H9 (cell line): ENCODE data around the gene DNAJA4. TPM values are rescaled to one million over a fixed set of nuclear protein-coding genes. Genes with fewer than 3 reads are reported as not detected.

Source experiments
- DNase-seq: peaks from one replicate; pipeline ENCODE4 v3.0.0-alpha.2; 2017
- H2AFZ ChIP-seq: one replicate; pipeline ENCODE4 v1.6.1; 2013; ENCODE audit warnings: mild to moderate bottlenecking, low read length, control low read depth, moderate library complexity
- H2AK5ac ChIP-seq: 2 replicates; pipeline ENCODE4 v1.6.1; 2013; ENCODE audit warnings: low read length, control low read depth, mixed read lengths; ENCODE audit not compliant: insufficient read length
- H2BK120ac ChIP-seq: one replicate; pipeline ENCODE4 v1.6.1; 2013; ENCODE audit warnings: low read depth, mild to moderate bottlenecking, low read length, control low read depth, inconsistent platforms; ENCODE audit not compliant: poor library complexity, severe bottlenecking
- H2BK12ac ChIP-seq: 2 replicates; pipeline ENCODE4 v1.6.1; 2013; ENCODE audit warnings: low read length, control low read depth, mixed read lengths, low read depth; ENCODE audit not compliant: insufficient read length
- H2BK15ac ChIP-seq: 2 replicates; pipeline ENCODE4 v1.6.1; 2013; ENCODE audit warnings: low read depth, low read length, control low read depth
- H2BK20ac ChIP-seq: one replicate; pipeline ENCODE4 v1.6.1; 2013; ENCODE audit warnings: low read depth, mild to moderate bottlenecking, low read length, control low read depth, inconsistent platforms; ENCODE audit not compliant: poor library complexity, severe bottlenecking
- H2BK5ac ChIP-seq: 2 replicates; pipeline ENCODE4 v1.6.1; 2013; ENCODE audit warnings: low read length, control low read depth, mixed read lengths; ENCODE audit not compliant: insufficient read length
- H3K14ac ChIP-seq: 2 replicates; pipeline ENCODE4 v1.6.1; 2013; ENCODE audit warnings: low read length, control low read depth; ENCODE audit not compliant: insufficient read depth
- H3K18ac ChIP-seq: 2 replicates; pipeline ENCODE4 v1.6.1; 2013; ENCODE audit warnings: low read depth, mild to moderate bottlenecking, mixed read lengths, low read length, control low read depth; ENCODE audit not compliant: insufficient read length
- H3K23ac ChIP-seq: 2 replicates; pipeline ENCODE4 v1.6.1; 2013; ENCODE audit warnings: low read length, control low read depth, mixed read lengths, low read depth; ENCODE audit not compliant: insufficient read length
- H3K23me2 ChIP-seq: 2 replicates; pipeline ENCODE4 v1.6.1; 2013; ENCODE audit warnings: low read depth, mild to moderate bottlenecking, mixed read lengths, low read length, control low read depth; ENCODE audit not compliant: insufficient read length, poor library complexity, severe bottlenecking
- H3K27ac ChIP-seq: 2 replicates; pipeline ENCODE4 v1.5.1; 2013; ENCODE audit warnings: low read length, control low read depth, mixed read lengths, low read depth; ENCODE audit not compliant: insufficient read length
- H3K27me3 ChIP-seq: 2 replicates; pipeline ENCODE4 v1.6.1; 2013; ENCODE audit warnings: low read length, control low read depth, inconsistent platforms; ENCODE audit not compliant: insufficient read depth
- H3K4ac ChIP-seq: 2 replicates; pipeline ENCODE4 v1.6.1; 2013; ENCODE audit warnings: low read depth, mild to moderate bottlenecking, control low read depth, inconsistent platforms, low read length, moderate library complexity
- H3K4me1 ChIP-seq: 2 replicates; pipeline ENCODE4 v1.6.1; 2013; ENCODE audit warnings: low read length, control low read depth, inconsistent platforms; ENCODE audit not compliant: insufficient read depth
- H3K4me2 ChIP-seq: 2 replicates; pipeline ENCODE4 v1.6.1; 2013; ENCODE audit warnings: low read length, control low read depth, mixed read lengths; ENCODE audit not compliant: insufficient read length, insufficient read depth
- H3K56ac ChIP-seq: 2 replicates; pipeline ENCODE4 v1.6.1; 2013; ENCODE audit warnings: low read depth, mild to moderate bottlenecking, mixed read lengths, low read length, control low read depth; ENCODE audit not compliant: insufficient read length
- H3K79me1 ChIP-seq: 2 replicates; pipeline ENCODE4 v1.6.1; 2013; ENCODE audit warnings: low read depth, mild to moderate bottlenecking, moderate library complexity, low read length, control low read depth, inconsistent platforms; ENCODE audit not compliant: insufficient read depth, poor library complexity, severe bottlenecking
- H3K79me2 ChIP-seq: 2 replicates; pipeline ENCODE4 v1.6.1; 2013; ENCODE audit warnings: low read length, control low read depth, inconsistent platforms; ENCODE audit not compliant: insufficient read depth
- H3K9ac ChIP-seq: 2 replicates; pipeline ENCODE4 v1.6.1; 2013; ENCODE audit warnings: low read length, control low read depth, mixed read lengths; ENCODE audit not compliant: insufficient read length; ENCODE audit errors: extremely low read depth
- H3K9me3 ChIP-seq: one replicate; pipeline ENCODE4 v1.6.1; 2013; ENCODE audit warnings: low read depth, low read length, inconsistent platforms; ENCODE audit not compliant: control insufficient read depth
- H3T11ph ChIP-seq: one replicate; pipeline ENCODE4 v1.6.1; 2013; ENCODE audit warnings: mild to moderate bottlenecking, low read length, control low read depth, inconsistent platforms
- H4K20me1 ChIP-seq: one replicate; pipeline ENCODE4 v1.6.1; 2013; ENCODE audit not compliant: control insufficient read depth, insufficient read length, insufficient read depth
- H4K5ac ChIP-seq: 2 replicates; pipeline ENCODE4 v1.6.1; 2013; ENCODE audit warnings: low read depth, mild to moderate bottlenecking, mixed read lengths, low read length, control low read depth; ENCODE audit not compliant: insufficient read length
- H4K8ac ChIP-seq: replicated peaks from 2 replicates; pipeline ENCODE4 v1.6.1; 2013; ENCODE audit warnings: low read length, control low read depth, mixed read lengths, low read depth; ENCODE audit not compliant: insufficient read length
- H4K91ac ChIP-seq: 2 replicates; pipeline ENCODE4 v1.6.1; 2013; ENCODE audit warnings: low read depth, mild to moderate bottlenecking, moderate library complexity, mixed read lengths, low read length, control low read depth; ENCODE audit not compliant: insufficient read length
- H3K27ac Mint-ChIP-seq, 3 experiments: 2 replicates in 2 of 3; 3 replicates in 1 of 3; pipeline ENCODE4 v1.8.0; 2020 to 2021; ENCODE audit warnings: mixed read lengths in 3 of 3, mild to moderate bottlenecking in 1 of 3, moderate library complexity in 1 of 3
- H3K27me3 Mint-ChIP-seq: 2 replicates; pipeline ENCODE4 v1.8.0; 2021; ENCODE audit warnings: low read depth, mild to moderate bottlenecking, moderate library complexity, mixed read lengths
- H3K36me3 Mint-ChIP-seq, 3 experiments: 2 replicates in 2 of 3; 3 replicates in 1 of 3; pipeline ENCODE4 v1.8.0; 2020 to 2021; ENCODE audit warnings: low read depth in 3 of 3, mixed read lengths in 3 of 3; ENCODE audit not compliant: insufficient read depth in 1 of 3
- H3K4me1 Mint-ChIP-seq, 2 experiments: 2 replicates each; pipeline ENCODE4 v1.8.0; 2020; ENCODE audit warnings: mixed read lengths in 2 of 2
- H3K4me3 Mint-ChIP-seq, 2 experiments: 2 replicates in 1 of 2; 3 replicates in 1 of 2; pipeline ENCODE4 v1.8.0; 2020 to 2021; ENCODE audit warnings: mild to moderate bottlenecking in 2 of 2, mixed read lengths in 2 of 2, moderate library complexity in 1 of 2
- H3K9me3 Mint-ChIP-seq, 2 experiments: 2 replicates in 1 of 2; 3 replicates in 1 of 2; pipeline ENCODE4 v1.8.0; 2020; ENCODE audit warnings: mild to moderate bottlenecking in 2 of 2, mixed read lengths in 2 of 2, moderate library complexity in 1 of 2
- CTCF ChIP-seq: fragments of 200-600 bp; sonication (generic); conservative IDR thresholded peaks from 3 replicates; pipeline ENCODE4 v1.8.0; 2021; ENCODE audit warnings: antibody characterized with exemption, mild to moderate bottlenecking
- WGBS: extraction: QIAGEN DNeasy Blood & Tissue Kit; methylation state at CpG from one replicate; pipeline ENCODE4 v1.1.7; 2013; ENCODE audit warnings: missing lambda C conversion rate, low lambda C conversion rate, mixed read lengths; ENCODE audit not compliant: insufficient read length; ENCODE audit errors: extremely low coverage; 5-methylcytosine and 5-hydroxymethylcytosine counted together
- total RNA-seq: library from RNA; stranded (reverse); gene quantifications from 2 replicates; pipeline ENCODE4 v1.2.1, GENCODE V29; 2021

DNAJA4 gene
- total RNA-seq, 1 experiment from 2014 or later, result 0.13 TPM

GRCh38 chr15:78228356-78228996, 35.9 kb upstream of the DNAJA4 start:
- H3K56ac ChIP-seq, result no peak overlapping the region

More at GRCh38 chr15:78228356-78228996, 35.9 kb upstream of the DNAJA4 start:
- H3K4me1 ChIP-seq, result no peaks in the 10 kb centered on the region
- no peak overlapping the region for H2BK12ac ChIP-seq
- no peaks in the 10 kb centered on the region for H3K79me2 ChIP-seq
- H4K5ac ChIP-seq, result no peak overlapping the region
- H2AK5ac ChIP-seq, result no peak overlapping the region
- no peak overlapping the region for H3K23ac ChIP-seq
- no peak overlapping the region for H2BK5ac ChIP-seq
- Mint-ChIP-seq H3K4me3 (no peak overlapping the region), H3K36me3 (peaks cover 0 to 7% (median 3%) of the 10 kb centered on the region in 3 experiments; a peak in 4 of 7 replicates), H3K27ac (no peak overlapping the region), H3K27me3 (no peaks in the 10 kb centered on the region), H3K4me1 (peaks cover 3 to 8% of the 10 kb centered on the region in 2 experiments; a peak in 3 of 4 replicates), H3K9me3 (peaks cover 6 to 7% of the 10 kb centered on the region in 2 experiments; a peak in 4 of 5 replicates)
- no peak for TF ChIP-seq CTCF
- H3K14ac ChIP-seq, result no peak overlapping the region
- H3K9ac ChIP-seq, result no peak overlapping the region
- no peak overlapping the region for H3K4me2 ChIP-seq
- H4K8ac ChIP-seq, result no peak overlapping the region
- no peak overlapping the region for H3K18ac ChIP-seq
- no peak overlapping the region for H4K91ac ChIP-seq
- H4K20me1 ChIP-seq, result no peaks in the 10 kb centered on the region
- H2AFZ ChIP-seq, result no peak overlapping the region
- no peaks in the 10 kb centered on the region for H3K23me2 ChIP-seq
- H3K27ac ChIP-seq, result no peak overlapping the region
- no peaks in the 10 kb centered on the region for H3K9me3 ChIP-seq
- no peaks in the 10 kb centered on the region for H3K27me3 ChIP-seq
- no CpG with 5 or more reads among the region's 8 CpGs for WGBS
- H2BK120ac ChIP-seq, result no peak overlapping the region
- DNase-seq, result no peak
- H3K4ac ChIP-seq, result no peak overlapping the region
- no peak overlapping the region for H3T11ph ChIP-seq
- H3K79me1 ChIP-seq, result no peaks in the 10 kb centered on the region
- H2BK20ac ChIP-seq, result no peak overlapping the region
- no peak overlapping the region; the same call in 1 of the 2 replicates for H2BK15ac ChIP-seq
